H1 (cell line): ENCODE results near the gene EIF4EBP2. TPM values are rescaled to one million over a fixed set of nuclear protein-coding genes. Genes with fewer than 3 reads are reported as not detected.
A peak's percentile ranks its signal among the peaks of the same experiment; 100 is the strongest.

Source experiments
- CTCF ChIA-PET: fragments of 300-600 bp; sonication (Branson Sonifier 250); formaldehyde crosslinking; loops from one replicate; lab custom pipeline; 2021; ENCODE audit not compliant: partially characterized antibody; lab: Charles Lee
- POLR2A ChIA-PET: fragments of 300-600 bp; sonication (Branson Sonifier 250); formaldehyde crosslinking; loops from one replicate; lab custom pipeline; 2021; ENCODE audit warnings: inconsistent platforms; ENCODE audit not compliant: partially characterized antibody; lab: Charles Lee
- DNase-seq, 2 experiments: peaks; one replicate each; pipeline versions ENCODE4 v3.0.0 to v3.0.0-alpha.2; 2010 to 2022; ENCODE audit warnings: low spot score in 2 of 2, low read depth in 1 of 2, mixed read lengths in 1 of 2
- FAIRE-seq: peaks from 2 replicates; lab custom pipeline; 2011; peaks lifted over from hg19 to GRCh38; lab: Jason Lieb, UNC
- H2AFZ ChIP-seq: 2 replicates; pipeline ENCODE4 v1.8.1; 2012; ENCODE audit warnings: low read length, inconsistent platforms
- H2AK5ac ChIP-seq: 2 replicates; pipeline ENCODE4 v1.6.1; 2013; ENCODE audit warnings: low read depth, low read length
- H2BK120ac ChIP-seq: replicated peaks from 2 replicates; pipeline ENCODE3; 2013; ENCODE audit warnings: low read depth, low read length, inconsistent platforms
- H2BK12ac ChIP-seq: 2 replicates; pipeline ENCODE4 v1.6.1; 2013; ENCODE audit warnings: low read depth, low read length
- H2BK15ac ChIP-seq: 2 replicates; pipeline ENCODE4 v1.6.1; 2013; ENCODE audit warnings: low read length
- H2BK20ac ChIP-seq: 2 replicates; pipeline ENCODE4 v1.6.1; 2013; ENCODE audit warnings: low read length
- H2BK5ac ChIP-seq: 2 replicates; pipeline ENCODE4 v1.6.1; 2013; ENCODE audit warnings: low read depth, low read length
- H3K14ac ChIP-seq: 2 replicates; pipeline ENCODE4 v1.6.1; 2013; ENCODE audit warnings: inconsistent platforms; ENCODE audit not compliant: insufficient read length
- H3K18ac ChIP-seq: 2 replicates; pipeline ENCODE4 v1.6.1; 2013; ENCODE audit warnings: low read length; ENCODE audit errors: extremely low read depth
- H3K23ac ChIP-seq: 2 replicates; pipeline ENCODE4 v1.6.1; 2013; ENCODE audit warnings: inconsistent platforms; ENCODE audit not compliant: insufficient read length
- H3K23me2 ChIP-seq: 2 replicates; pipeline ENCODE4 v1.6.1; 2013; ENCODE audit warnings: low read depth, low read length
- H3K27ac ChIP-seq: 2 replicates; pipeline ENCODE4 v1.6.1; 2011; ENCODE audit warnings: low read depth, low read length, inconsistent platforms
- H3K27me3 ChIP-seq, 4 experiments: replicated peaks in 1 of 4; 1 replicate in 1 of 4; 2 replicates in 3 of 4; pipeline versions ENCODE4 v1.6.1 to v1.8.1; 2011 to 2013; ENCODE audit warnings: low read length in 3 of 4, mild to moderate bottlenecking in 3 of 4, inconsistent platforms in 2 of 4, mixed read lengths in 2 of 4, moderate library complexity in 1 of 4; ENCODE audit not compliant: control insufficient read depth in 3 of 4, insufficient read depth in 3 of 4; ENCODE audit errors: extremely low read depth in 1 of 4
- H3K36me3 ChIP-seq, 4 experiments: 2 replicates each; pipeline versions ENCODE4 v1.6.1 to v1.8.1; 2011 to 2013; ENCODE audit warnings: mild to moderate bottlenecking in 4 of 4, low read length in 3 of 4, moderate library complexity in 2 of 4, control low read depth in 1 of 4, inconsistent platforms in 1 of 4; ENCODE audit not compliant: insufficient read depth in 4 of 4, control insufficient read depth in 2 of 4
- H3K4ac ChIP-seq: replicated peaks from 2 replicates; pipeline ENCODE3; 2013; ENCODE audit warnings: low read length, low read depth, mixed read lengths, inconsistent platforms; ENCODE audit not compliant: insufficient read length
- H3K4me1 ChIP-seq, 4 experiments: replicated peaks in 1 of 4; 1 replicate in 1 of 4; 2 replicates in 3 of 4; pipeline versions ENCODE4 v1.6.1 to v1.8.1; 2011 to 2013; ENCODE audit warnings: low read length in 3 of 4, inconsistent platforms in 2 of 4, mixed read lengths in 1 of 4; ENCODE audit not compliant: insufficient read depth in 4 of 4, control insufficient read depth in 3 of 4
- H3K4me2 ChIP-seq, 2 experiments: 2 replicates each; pipeline versions ENCODE4 v1.6.1 to v1.8.1; 2011 to 2013; ENCODE audit warnings: low read depth in 2 of 2, low read length in 2 of 2, control low read depth in 1 of 2, inconsistent platforms in 1 of 2, mild to moderate bottlenecking in 1 of 2; ENCODE audit not compliant: insufficient read depth in 1 of 2
- H3K4me3 ChIP-seq, 4 experiments: fragments of 200-600, 300-600 bp in 1 of 4; sonication (generic), shearing (Covaris generic), sonication (Bioruptor Twin) in 1 of 4; 2 replicates each; pipeline versions ENCODE4 v1.5.1 to v1.8.1; 2011 to 2016; ENCODE audit warnings: low read length in 4 of 4, low read depth in 3 of 4, control low read depth in 2 of 4, inconsistent platforms in 2 of 4, mild to moderate bottlenecking in 2 of 4, mixed read lengths in 1 of 4, moderate library complexity in 1 of 4; ENCODE audit not compliant: insufficient read depth in 2 of 4; ENCODE audit errors: extremely low read depth in 1 of 4
- H3K56ac ChIP-seq: replicated peaks from 2 replicates; pipeline ENCODE3; 2013; ENCODE audit warnings: low read depth, mild to moderate bottlenecking, mixed read lengths, low read length, inconsistent platforms; ENCODE audit not compliant: insufficient read length
- H3K79me1 ChIP-seq: 2 replicates; pipeline ENCODE4 v1.6.1; 2013; ENCODE audit warnings: low read depth, low read length, control low read depth
- H3K79me2 ChIP-seq, 2 experiments: 2 replicates each; pipeline versions ENCODE4 v1.6.1 to v1.8.1; 2012 to 2013; ENCODE audit warnings: low read length in 2 of 2, mild to moderate bottlenecking in 2 of 2, inconsistent platforms in 1 of 2; ENCODE audit not compliant: insufficient read depth in 2 of 2, control insufficient read depth in 1 of 2
- H3K9ac ChIP-seq, 4 experiments: replicated peaks in 1 of 4; 1 replicate in 1 of 4; 2 replicates in 3 of 4; pipeline versions ENCODE4 v1.6.1 to v1.8.1; 2011 to 2013; ENCODE audit warnings: low read depth in 3 of 4, low read length in 3 of 4, control low read depth in 2 of 4, mild to moderate bottlenecking in 2 of 4, moderate library complexity in 2 of 4, inconsistent platforms in 1 of 4; ENCODE audit errors: extremely low read depth in 1 of 4
- H3K9me3 ChIP-seq, 2 experiments: 2 replicates each; pipeline versions ENCODE4 v1.6.1 to v1.8.1; 2012 to 2013; ENCODE audit warnings: mild to moderate bottlenecking in 2 of 2, moderate library complexity in 2 of 2, control low read depth in 1 of 2, inconsistent platforms in 1 of 2, low read depth in 1 of 2, low read length in 1 of 2, mixed read lengths in 1 of 2; ENCODE audit not compliant: insufficient read depth in 2 of 2
- H4K20me1 ChIP-seq, 2 experiments: replicated peaks in 1 of 2; 2 replicates each; pipeline versions ENCODE3 to v1.8.1; 2011 to 2013; ENCODE audit warnings: inconsistent platforms in 2 of 2, low read length in 2 of 2, mild to moderate bottlenecking in 1 of 2; ENCODE audit not compliant: insufficient read depth in 2 of 2, control insufficient read depth in 1 of 2
- H4K5ac ChIP-seq: 2 replicates; pipeline ENCODE4 v1.6.1; 2013; ENCODE audit warnings: low read length, low read depth, mixed read lengths, inconsistent platforms; ENCODE audit not compliant: insufficient read length
- H4K8ac ChIP-seq: 2 replicates; pipeline ENCODE4 v1.8.0; 2013; ENCODE audit warnings: mild to moderate bottlenecking, moderate library complexity, low read length, inconsistent platforms; ENCODE audit not compliant: insufficient read depth; ENCODE audit errors: extremely low read depth
- H4K91ac ChIP-seq: replicated peaks from 2 replicates; pipeline ENCODE3; 2013; ENCODE audit warnings: low read length, mixed read lengths, inconsistent platforms; ENCODE audit not compliant: insufficient read length
- BCL11A ChIP-seq, 2 experiments: IDR thresholded peaks; one replicate each; pipeline ENCODE4 v1.6.1; 2011; ENCODE audit warnings: low read depth in 2 of 2, low read length in 2 of 2, mild to moderate bottlenecking in 2 of 2
- CHD2 ChIP-seq: IDR thresholded peaks from 2 replicates; pipeline ENCODE4 v1.6.1; 2012; ENCODE audit warnings: low read length, improper control_type of control experiment
- GTF2F1 ChIP-seq: IDR thresholded peaks from 2 replicates; pipeline ENCODE4 v1.6.1; 2012; ENCODE audit warnings: low read depth, low read length, improper control_type of control experiment, borderline replicate concordance
- JUND ChIP-seq: IDR thresholded peaks from 2 replicates; pipeline ENCODE4 v1.6.1; 2011; ENCODE audit warnings: mild to moderate bottlenecking, improper control_type of control experiment, low read length
- POLR2A ChIP-seq, 2 experiments: IDR thresholded peaks; 1 replicate in 1 of 2; 2 replicates in 1 of 2; pipeline ENCODE4 v1.6.1; 2011; ENCODE audit warnings: low read depth in 2 of 2, low read length in 2 of 2, mild to moderate bottlenecking in 2 of 2; ENCODE audit errors: control extremely low read depth in 1 of 2
- POU5F1 ChIP-seq: IDR thresholded peaks from 2 replicates; pipeline ENCODE4 v1.6.1; 2011; ENCODE audit warnings: low read depth, mild to moderate bottlenecking, low read length, moderate library complexity
- WGBS, 2 experiments: shearing (Covaris generic) in 1 of 2; methylation state at CpG; one replicate each; pipeline versions ENCODE4 v1.1.6 to v1.1.7; 2013 to 2015; ENCODE audit warnings: low lambda C conversion rate in 2 of 2, mixed read lengths in 2 of 2, inconsistent platforms in 1 of 2, low coverage in 1 of 2, missing lambda C conversion rate in 1 of 2; ENCODE audit not compliant: insufficient replicate concordance in 2 of 2, insufficient coverage in 1 of 2, insufficient read length in 1 of 2; ENCODE audit errors: extremely low coverage in 1 of 2, missing lambda C conversion rate in 1 of 2; 5-methylcytosine and 5-hydroxymethylcytosine counted together
- polyA plus RNA-seq, 7 experiments: library from polyadenylated mRNA; depleted of rRNA in 3 of 7; stranded (reverse) in 5 of 7; unstranded in 2 of 7; fragments of >200 nt in 5 of 7; fragments of 200-250 nt in 2 of 7; gene quantifications; 1 replicate in 5 of 7; 2 replicates in 1 of 7; 4 replicates in 1 of 7; pipeline versions ENCODE4 v1.2.1 to v1.2.3, GENCODE V29; 2011 to 2013; ENCODE audit warnings: missing spikeins in 2 of 7, mixed read lengths in 2 of 7
- total RNA-seq: library from RNA; stranded (reverse); fragmentation: NEBNext Ultra II Directional; extraction: Animal tissue kit (Norgen Biotek cat#: 25700); gene quantifications from 2 replicates; pipeline ENCODE4 v1.2.1, GENCODE V29; 2021

EIF4EBP2 gene
- total and polyA plus RNA-seq, 2 of the 8 experiments (the other 6 are each of a cell fraction or from before 2014, with no cell fraction given), result 55.3 to 144 TPM

- Histone ChIP-seq H3K4ac (no peak overlapping the region), H2BK120ac (no peak overlapping the region), H4K8ac (no peak overlapping the region), H4K91ac (no peak overlapping the region), H2AFZ (no peak overlapping the region), H3K9ac (no peak overlapping the region), H3K79me1 (no peaks in the 10 kb centered on the region; the same call in 1 of the 2 replicates), H3K27ac (no peak overlapping the region), H2BK12ac (no peak overlapping the region), H3K4me1 (peaks cover 3 to 16% (median 4%) of the 10 kb centered on the region in 4 experiments; a peak in 5 of 7 replicates), H2BK5ac (no peak overlapping the region), H4K20me1 (peaks cover 0 to 4% of the 10 kb centered on the region in 2 experiments), H3K9me3 (no peaks in the 10 kb centered on the region), H3K4me3 (no peak overlapping the region), H3K4me2 (no peak overlapping the region; a peak in 1 of 4 replicates), H3K36me3 (no peaks in the 10 kb centered on the region), H3K79me2 (peaks cover 0 to 4% of the 10 kb centered on the region in 2 experiments; a peak in 1 of 4 replicates), H3K18ac (0 out of 2 replicates have a peak overlapping the region, but pooled peaks have one; percentile 38), H3K56ac (no peak overlapping the region), H3K14ac (no peak overlapping the region), H3K23me2 (no peaks in the 10 kb centered on the region), H3K23ac (no peak overlapping the region), H2BK20ac (no peak overlapping the region), H4K5ac (no peak overlapping the region), H3K27me3 (no peaks in the 10 kb centered on the region), H2BK15ac (no peak overlapping the region), H2AK5ac (no peak overlapping the region)
- 43% methylated on average over 2 of the region's 2 CpGs; no CpG with 5 or more reads in 1 of the 2 experiments for WGBS, 2 experiments
- TF ChIP-seq GTF2F1 (no peak), POLR2A (IDR thresholded peaks at IDR 0.05; ENCODE audit: control extremely low read depth in 1 of 2, low read depth in 2 of 2, low read length in 2 of 2) (no peak), BCL11A (IDR thresholded peaks at IDR 0.05; ENCODE audit: low read depth in 2 of 2, low read length in 2 of 2) (no peak), JUND (no peak), POU5F1 (no peak), CHD2 (no peak)
- FAIRE-seq (no peak), DNase-seq (no peak)
- ChIA-PET CTCF (interaction anchor here (0.7 to 18.1 kb wide), 52 partner anchors 9 to 1899 kb away, joined by 3 to 329 read pairs (median 4); partner anchors contain the start of genes LRRC20, NODAL, NPFFR1 and PPA1), POLR2A (interaction anchor here (0.7 to 1.4 kb wide), 5 partner anchors 12 to 219 kb away, joined by 3 to 5 read pairs (median 4); partner anchors contain the start of gene TYSND1)
Observed at GRCh38 chr10:70364772-70365091, 39.2 kb upstream of the EIF4EBP2 start.
